GM23338 (cell line): ENCODE data around the gene TIE1.

ENCODE experiments used
- CREB1 ChIP-seq: fragments of 250-450 bp; sonication (Bioruptor Pico); IDR thresholded peaks from 2 replicates; pipeline ENCODE4 v1.5.0; 2020; ENCODE audit warnings: low read depth, mild to moderate bottlenecking, moderate library complexity
- CTCF ChIP-seq, 2 experiments: fragments of 200-600 bp in 1 of 2; sonication (generic) in 1 of 2; conservative IDR thresholded peaks; 2 replicates each; pipeline versions ENCODE4 v1.5.1 to v1.6.1; 2016 to 2017; ENCODE audit warnings: antibody characterized with exemption in 2 of 2, low read depth in 2 of 2, mild to moderate bottlenecking in 2 of 2, moderate library complexity in 1 of 2
- EZH2 ChIP-seq: fragments of 200-600 bp; sonication (generic); IDR thresholded peaks from one replicate; pipeline ENCODE4 v1.8.0; 2017; ENCODE audit warnings: antibody characterized with exemption, mild to moderate bottlenecking, low read depth; ENCODE audit not compliant: unreplicated experiment
- EZH2phosphoT487 ChIP-seq: fragments of 200-600 bp; sonication (generic); IDR thresholded peaks from one replicate; pipeline ENCODE4 v1.8.1; 2018; ENCODE audit warnings: antibody characterized with exemption; ENCODE audit not compliant: unreplicated experiment
- JUNB ChIP-seq: IDR thresholded peaks from one replicate; pipeline ENCODE4 v1.6.1; 2016; ENCODE audit warnings: antibody characterized with exemption; ENCODE audit not compliant: unreplicated experiment
- NANOG ChIP-seq: IDR thresholded peaks from 2 replicates; pipeline ENCODE4 v1.6.1; 2016; ENCODE audit warnings: antibody characterized with exemption, borderline replicate concordance
- POLR2AphosphoS5 ChIP-seq: IDR thresholded peaks from 2 replicates; pipeline ENCODE4 v1.6.1; 2016; ENCODE audit warnings: antibody characterized with exemption, low read depth
- REST ChIP-seq: IDR thresholded peaks from one replicate; pipeline ENCODE4 v1.6.1; 2018; ENCODE audit warnings: antibody characterized with exemption; ENCODE audit not compliant: unreplicated experiment
- STAT1 ChIP-seq: IDR thresholded peaks from one replicate; pipeline ENCODE4 v1.6.1; 2016; ENCODE audit warnings: antibody characterized with exemption; ENCODE audit not compliant: unreplicated experiment
- ZNF114 ChIP-seq: fragments of 250-450 bp; sonication (Bioruptor Pico); IDR thresholded peaks from 2 replicates; pipeline ENCODE4 v1.5.0; 2020; ENCODE audit warnings: mild to moderate bottlenecking, moderate library complexity
- ZNF331 ChIP-seq: fragments of 250-450 bp; sonication (Bioruptor Pico); IDR thresholded peaks from 2 replicates; pipeline ENCODE4 v1.5.0; 2020; ENCODE audit warnings: low read depth, mild to moderate bottlenecking, moderate library complexity
- TF ChIP-seq, protein P1 (sequence below): IDR thresholded peaks from 2 replicates; pipeline ENCODE4 v1.6.1; 2016; ENCODE audit warnings: antibody characterized with exemption

DNA sequence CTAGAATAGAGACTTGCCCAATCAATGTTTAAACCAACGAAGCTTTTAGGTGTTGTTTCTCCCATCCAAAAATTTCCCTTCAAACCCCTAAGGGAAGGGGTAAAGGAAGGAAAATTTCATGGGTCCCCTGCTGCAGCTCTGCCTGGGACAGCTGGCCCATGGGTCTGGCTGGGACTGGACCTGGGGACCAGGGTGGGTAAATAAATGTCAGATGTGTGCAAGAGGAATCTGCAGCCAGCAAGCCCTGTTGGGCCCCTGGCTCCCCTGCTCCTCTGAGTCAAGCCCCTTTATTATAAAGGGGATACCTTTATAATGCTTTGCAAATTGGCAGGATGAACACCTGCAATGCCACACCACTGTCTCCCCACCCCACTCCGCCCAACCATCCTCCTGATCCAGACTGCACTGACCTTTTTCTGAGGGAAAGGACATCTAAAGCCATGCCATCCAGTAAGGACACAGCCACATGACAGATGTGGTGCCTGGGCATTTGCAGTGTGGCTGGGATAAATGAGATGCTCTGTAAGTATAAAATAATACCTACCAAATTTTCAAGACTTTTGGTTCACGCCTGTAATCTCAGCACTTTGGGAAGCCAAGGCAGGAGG, 32.9 kb upstream of the TIE1 start:
- TF ChIP-seq CTCF (conservative IDR thresholded peaks at IDR 0.05; ENCODE audit: low read depth in 2 of 2): no peak
- TF ChIP-seq EZH2phosphoT487: no peak
- TF ChIP-seq ZNF331: no peak
- TF ChIP-seq JUNB: no peak
- no peak for TF ChIP-seq CREB1
- no peak for TF ChIP-seq EZH2
- no peak for TF ChIP-seq REST
- no peak for TF ChIP-seq POLR2AphosphoS5
- no peak for TF ChIP-seq STAT1
- no peak for TF ChIP-seq ZNF114
- TF ChIP-seq NANOG: no peak
- TF ChIP-seq, protein P1, sequence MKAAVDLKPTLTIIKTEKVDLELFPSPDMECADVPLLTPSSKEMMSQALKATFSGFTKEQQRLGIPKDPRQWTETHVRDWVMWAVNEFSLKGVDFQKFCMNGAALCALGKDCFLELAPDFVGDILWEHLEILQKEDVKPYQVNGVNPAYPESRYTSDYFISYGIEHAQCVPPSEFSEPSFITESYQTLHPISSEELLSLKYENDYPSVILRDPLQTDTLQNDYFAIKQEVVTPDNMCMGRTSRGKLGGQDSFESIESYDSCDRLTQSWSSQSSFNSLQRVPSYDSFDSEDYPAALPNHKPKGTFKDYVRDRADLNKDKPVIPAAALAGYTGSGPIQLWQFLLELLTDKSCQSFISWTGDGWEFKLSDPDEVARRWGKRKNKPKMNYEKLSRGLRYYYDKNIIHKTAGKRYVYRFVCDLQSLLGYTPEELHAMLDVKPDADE: no peak
